Kidney (tissue), 14 donors: Measurements from ENCODE around the gene PLXNC1. TPM values are rescaled to one million over a fixed set of nuclear protein-coding genes. Genes with fewer than 3 reads are reported as not detected.
A peak's percentile ranks its signal among the peaks of the same experiment; 100 is the strongest.

Source experiments
- DNase-seq, 5 donors: peaks; one replicate each; pipeline ENCODE4 v3.0.0-alpha.2; 2013 to 2020
- FAIRE-seq: peaks from 2 replicates; lab custom pipeline; 2012; peaks lifted over from hg19 to GRCh38; lab: Jason Lieb, UNC
- H3K27ac ChIP-seq, 2 donors: one replicate each; pipeline ENCODE4 v1.7.0; 2013; ENCODE audit warnings: low read depth in 2 of 2, low read length in 2 of 2, inconsistent platforms in 1 of 2
- H3K27me3 ChIP-seq: one replicate; pipeline ENCODE4 v1.7.1; 2013; ENCODE audit warnings: low read length, inconsistent platforms; ENCODE audit not compliant: control insufficient read depth, insufficient read depth
- H3K36me3 ChIP-seq, 3 donors: one replicate each; pipeline versions ENCODE4 v1.7.0 to v1.7.1; 2013; ENCODE audit warnings: low read length in 3 of 3, control low read depth in 1 of 3, inconsistent platforms in 1 of 3; ENCODE audit not compliant: insufficient read depth in 3 of 3, control insufficient read depth in 2 of 3
- H3K4me1 ChIP-seq, 3 donors: one replicate each; pipeline versions ENCODE4 v1.7.0 to v1.7.1; 2013; ENCODE audit warnings: low read length in 3 of 3, inconsistent platforms in 1 of 3, low read depth in 1 of 3; ENCODE audit not compliant: control insufficient read depth in 2 of 3, insufficient read depth in 2 of 3
- H3K4me3 ChIP-seq, 3 donors: one replicate each; pipeline versions ENCODE4 v1.7.0 to v1.8.1; 2013; ENCODE audit warnings: low read length in 3 of 3, control low read depth in 1 of 3, inconsistent platforms in 1 of 3
- H3K9ac ChIP-seq, 3 donors: one replicate each; pipeline versions ENCODE4 v1.7.0 to v1.7.1; 2013; ENCODE audit warnings: low read length in 3 of 3, control low read depth in 1 of 3, inconsistent platforms in 1 of 3
- H3K9me3 ChIP-seq, 3 donors: one replicate each; pipeline versions ENCODE4 v1.7.0 to v1.7.1; 2013; ENCODE audit warnings: low read length in 3 of 3, control low read depth in 1 of 3, inconsistent platforms in 1 of 3; ENCODE audit not compliant: control insufficient read depth in 2 of 3, insufficient read depth in 1 of 3
- CTCF ChIP-seq: IDR thresholded peaks from 3 replicates; pipeline ENCODE4 v1.5.1; 2012; ENCODE audit warnings: mild to moderate bottlenecking, moderate library complexity, borderline replicate concordance; ENCODE audit not compliant: insufficient read depth; ENCODE audit errors: extremely low read depth
- intact Hi-C: fragments of 100-400 bp; cut with DNase I; formaldehyde crosslinking; loops from one replicate; pipeline ENCODE4 v1.11.1; 2022
- polyA plus RNA-seq: library from polyadenylated mRNA; stranded (reverse); fragments of 350-450 nt; fragmentation: Illumina TruSeq; extraction: RNeasy Lipid Tissue Mini Kit (QIAGEN cat#74804); gene quantifications from one replicate; pipeline ENCODE4 v1.2.3, GENCODE V29; 2014; ENCODE audit warnings: low read depth, low replicate concordance; ENCODE audit not compliant: insufficient read depth
- total RNA-seq: library from RNA; stranded (reverse); fragmentation: NEBNext Ultra II Directional; extraction: Animal tissue kit (Norgen Biotek cat#: 25700); gene quantifications from one replicate; pipeline ENCODE4 v1.2.1, GENCODE V29; 2021
- donor health status: control.
- donor health status: control.
- donor health status: control.
- donor health status: control.
- donor health status: control.
- donor health status: DM: yes; HTN: yes; CAD: no.
- donor health status: Normal renal cell carcinoma (clear cell type).

PLXNC1 gene
- total and polyA plus RNA-seq, 2 donors from 2014 or later: 1.8 to 11.6 TPM

GRCh38 chr12:94186278-94187241 lies 38.2 kb downstream of the PLXNC1 start:
- Histone ChIP-seq H3K36me3 (no peaks in the 10 kb centered on the region), H3K27me3 (no peaks in the 10 kb centered on the region), H3K27ac (no peak overlapping the region), H3K4me1 (peaks cover 3 to 8% (median 3%) of the 10 kb centered on the region in 3 donors), H3K9ac (peak overlapping the region in 1 of 3 donors; percentile 22), H3K4me3 (peak overlapping the region; percentile 31 to 48 (median 47)), H3K9me3 (no peaks in the 10 kb centered on the region)
- TF ChIP-seq CTCF: no peak
- intact Hi-C loops: no loop called here
- FAIRE-seq (no peak), DNase-seq (peak; percentile 88 to 92 (median 89))

DNA sequence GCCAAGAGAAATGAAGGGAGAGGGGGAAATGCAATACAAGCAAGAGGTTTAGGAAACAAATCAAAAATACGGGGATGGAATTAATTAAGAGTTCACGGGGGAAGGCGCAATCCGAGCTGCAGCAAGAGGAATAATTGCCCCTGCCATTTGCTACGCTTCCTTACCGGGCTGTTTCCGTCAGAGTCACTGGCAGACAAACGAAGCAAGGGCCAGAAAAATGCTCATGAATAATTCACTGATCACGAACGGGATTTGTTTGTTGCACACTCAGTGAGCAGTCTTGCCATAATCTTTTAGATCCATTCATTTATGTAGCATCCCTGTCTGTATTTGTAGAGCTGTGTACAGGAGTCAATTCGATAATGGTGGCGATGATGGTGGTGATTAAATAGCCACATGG lies 39.0 kb downstream of the PLXNC1 start:
- TF ChIP-seq CTCF: no peak
- FAIRE-seq (no peak), DNase-seq (peak in 3 of 5 donors; percentile 21 to 64 (median 58))
- Histone ChIP-seq H3K9ac (no peak overlapping the region), H3K4me1 (peaks cover 3 to 8% (median 3%) of the 10 kb centered on the region in 3 donors), H3K36me3 (no peaks in the 10 kb centered on the region), H3K27me3 (no peaks in the 10 kb centered on the region), H3K27ac (no peak overlapping the region), H3K9me3 (no peaks in the 10 kb centered on the region), H3K4me3 (peak overlapping the region; percentile 31 to 48 (median 47))
- intact Hi-C loops: no loop called here

GRCh38 chr12:94190623-94191022 lies 42.2 kb downstream of the PLXNC1 start:
- Histone ChIP-seq H3K27ac (no peak overlapping the region), H3K36me3 (no peaks in the 10 kb centered on the region), H3K4me3 (no peak overlapping the region), H3K9me3 (no peaks in the 10 kb centered on the region), H3K27me3 (no peaks in the 10 kb centered on the region), H3K9ac (no peak overlapping the region), H3K4me1 (peaks cover 3 to 8% (median 3%) of the 10 kb centered on the region in 3 donors)
- FAIRE-seq (no peak), DNase-seq (no peak)
- no peak for TF ChIP-seq CTCF
- intact Hi-C loops: no loop called here
